Lower leg skin (tissue), 3 donors: Measurements from ENCODE around the gene ZBTB47.

Source experiments
- POLR2A ChIP-seq, 2 donors: fragments of 450-650 bp; IDR thresholded peaks; one replicate each; pipeline ENCODE4 v1.6.1; 2016 to 2017; ENCODE audit warnings: antibody characterized with exemption in 2 of 2, mild to moderate bottlenecking in 1 of 2, moderate library complexity in 1 of 2
- TF ChIP-seq, protein P1 (sequence below), 3 donors: fragments of 450-650 bp; IDR thresholded peaks; one replicate each; pipeline ENCODE4 v1.5.1; 2016; ENCODE audit warnings: antibody characterized with exemption in 3 of 3, mild to moderate bottlenecking in 3 of 3, moderate library complexity in 2 of 3

GRCh38 chr3:42710323-42711021 is 57.0 kb downstream of the ZBTB47 start:
- TF ChIP-seq POLR2A (IDR thresholded peaks at IDR 0.05) = no peak
- TF ChIP-seq, protein P1, sequence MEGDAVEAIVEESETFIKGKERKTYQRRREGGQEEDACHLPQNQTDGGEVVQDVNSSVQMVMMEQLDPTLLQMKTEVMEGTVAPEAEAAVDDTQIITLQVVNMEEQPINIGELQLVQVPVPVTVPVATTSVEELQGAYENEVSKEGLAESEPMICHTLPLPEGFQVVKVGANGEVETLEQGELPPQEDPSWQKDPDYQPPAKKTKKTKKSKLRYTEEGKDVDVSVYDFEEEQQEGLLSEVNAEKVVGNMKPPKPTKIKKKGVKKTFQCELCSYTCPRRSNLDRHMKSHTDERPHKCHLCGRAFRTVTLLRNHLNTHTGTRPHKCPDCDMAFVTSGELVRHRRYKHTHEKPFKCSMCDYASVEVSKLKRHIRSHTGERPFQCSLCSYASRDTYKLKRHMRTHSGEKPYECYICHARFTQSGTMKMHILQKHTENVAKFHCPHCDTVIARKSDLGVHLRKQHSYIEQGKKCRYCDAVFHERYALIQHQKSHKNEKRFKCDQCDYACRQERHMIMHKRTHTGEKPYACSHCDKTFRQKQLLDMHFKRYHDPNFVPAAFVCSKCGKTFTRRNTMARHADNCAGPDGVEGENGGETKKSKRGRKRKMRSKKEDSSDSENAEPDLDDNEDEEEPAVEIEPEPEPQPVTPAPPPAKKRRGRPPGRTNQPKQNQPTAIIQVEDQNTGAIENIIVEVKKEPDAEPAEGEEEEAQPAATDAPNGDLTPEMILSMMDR (IDR thresholded peaks at IDR 0.05) = no peak
